VCaP (cell line): ENCODE results near the gene C1QTNF6.
"Not testable (repeated sequence)": the region's sequence is repeated elsewhere in the genome, so short reads cannot be mapped to it uniquely, and the experiment has no call there.

ENCODE experiments used
- H3K27ac ChIP-seq: fragments of 450-650 bp; 2 replicates; pipeline ENCODE4 v1.5.1; 2017
- CTCF ChIP-seq: fragments of 450-650 bp; conservative IDR thresholded peaks from 2 replicates; pipeline ENCODE4 v1.5.1; 2017; ENCODE audit warnings: mild to moderate bottlenecking, moderate library complexity

The C1QTNF6 gene

GRCh38 chr22:37173709-37174108, 14.3 kb downstream of the C1QTNF6 start:
- no peak overlapping the region for H3K27ac ChIP-seq
- TF ChIP-seq CTCF = no peak

GRCh38 chr22:37172266-37173245, 15.5 kb downstream of the C1QTNF6 start:
- H3K27ac ChIP-seq = no peak overlapping the region
- TF ChIP-seq CTCF = no peak

GRCh38 chr22:37171662-37172061, 16.4 kb downstream of the C1QTNF6 start:
- no peak overlapping the region for H3K27ac ChIP-seq
- no peak for TF ChIP-seq CTCF

GRCh38 chr22:37170689-37171405, 17.2 kb downstream of the C1QTNF6 start:
- H3K27ac ChIP-seq = not testable (repeated sequence)

GRCh38 chr22:37169947-37170688, 17.9 kb downstream of the C1QTNF6 start:
- H3K27ac ChIP-seq = no peak overlapping the region
- TF ChIP-seq CTCF = no peak

GRCh38 chr22:37169406-37169805, 18.6 kb downstream of the C1QTNF6 start:
- TF ChIP-seq CTCF = no peak
- H3K27ac ChIP-seq = no peak overlapping the region

DNA sequence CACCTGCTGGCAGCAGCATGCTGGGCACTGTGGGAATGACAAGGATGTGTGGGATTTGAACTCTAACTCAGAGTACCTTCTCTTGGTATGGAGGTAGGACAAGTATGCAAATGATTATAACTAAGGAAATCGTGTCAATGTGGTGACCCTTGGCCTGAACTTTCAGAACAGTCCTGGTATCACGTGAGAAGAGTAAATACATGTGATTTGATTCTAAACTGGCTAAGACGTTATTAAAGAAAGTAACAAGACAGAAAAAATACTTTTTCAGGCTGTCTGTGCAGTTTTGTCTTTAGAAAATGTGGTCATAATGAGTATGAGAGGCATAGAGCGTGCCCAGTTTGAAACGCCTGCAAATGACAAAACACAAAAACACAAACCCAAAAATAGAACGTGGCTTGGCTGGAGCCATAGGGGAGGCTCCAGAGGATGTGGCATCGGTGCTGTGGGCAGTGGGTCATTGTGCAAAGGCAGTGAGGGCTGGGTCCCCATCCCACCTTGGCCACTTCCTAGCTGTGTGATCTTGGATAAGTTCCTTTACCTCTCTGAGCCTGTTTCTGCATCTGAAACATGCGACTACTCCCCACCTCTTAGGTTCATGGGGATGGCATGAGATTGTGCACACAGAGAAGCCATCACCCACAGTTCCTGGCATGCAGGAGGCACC, 19.9 kb downstream of the C1QTNF6 start:
- TF ChIP-seq CTCF = no peak
- no peak overlapping the region for H3K27ac ChIP-seq
